HUES6 (cell line): ENCODE data around the gene ZNF488.

Experiments
- H3K27ac ChIP-seq: 2 replicates; pipeline ENCODE4 v1.7.0; 2013; ENCODE audit warnings: low read depth, mild to moderate bottlenecking, low read length, inconsistent platforms
- H3K27me3 ChIP-seq: 2 replicates; pipeline ENCODE4 v1.6.1; 2013; ENCODE audit warnings: low read length; ENCODE audit not compliant: control insufficient read depth, insufficient read depth
- H3K36me3 ChIP-seq: 2 replicates; pipeline ENCODE4 v1.6.1; 2013; ENCODE audit warnings: low read length; ENCODE audit not compliant: control insufficient read depth, insufficient read depth
- H3K4me1 ChIP-seq: 2 replicates; pipeline ENCODE4 v1.6.1; 2013; ENCODE audit warnings: low read length; ENCODE audit not compliant: control insufficient read depth, insufficient read depth
- H3K4me3 ChIP-seq: 2 replicates; pipeline ENCODE4 v1.5.1; 2013; ENCODE audit warnings: low read depth, low read length
- H3K9ac ChIP-seq: one replicate; pipeline ENCODE4 v1.6.1; 2013; ENCODE audit warnings: mild to moderate bottlenecking, low read length
- H3K9me3 ChIP-seq: 2 replicates; pipeline ENCODE4 v1.6.1; 2013; ENCODE audit warnings: low read depth, low read length; ENCODE audit not compliant: control insufficient read depth, insufficient read depth

The ZNF488 gene

GRCh38 chr10:47346581-47347302, 37.4 kb downstream of the ZNF488 start:
- Histone ChIP-seq H3K9ac (no peak overlapping the region), H3K9me3 (no peaks in the 10 kb centered on the region), H3K27me3 (no peaks in the 10 kb centered on the region), H3K27ac (no peak overlapping the region), H3K36me3 (no peaks in the 10 kb centered on the region), H3K4me1 (peaks cover 8% of the 10 kb centered on the region), H3K4me3 (no peak overlapping the region)

GRCh38 chr10:47344996-47345870, 38.9 kb downstream of the ZNF488 start:
- Histone ChIP-seq H3K4me3 (no peak overlapping the region), H3K27me3 (no peaks in the 10 kb centered on the region), H3K9ac (no peak overlapping the region)

GRCh38 chr10:47340608-47341170, 43.4 kb downstream of the ZNF488 start:
- no peaks in the 10 kb centered on the region for H3K9me3 ChIP-seq
- H3K36me3 ChIP-seq = no peaks in the 10 kb centered on the region
- no peaks in the 10 kb centered on the region for H3K27me3 ChIP-seq
- H3K4me3 ChIP-seq = no peak overlapping the region
- no peak overlapping the region for H3K9ac ChIP-seq
- H3K4me1 ChIP-seq = peaks cover 8% of the 10 kb centered on the region; the same call in 1 of the 2 replicates
- H3K27ac ChIP-seq = no peak overlapping the region

More at GRCh38 chr10:47344996-47345870, 38.9 kb downstream of the ZNF488 start:
- Histone ChIP-seq H3K27ac (no peak overlapping the region), H3K9me3 (no peaks in the 10 kb centered on the region), H3K36me3 (no peaks in the 10 kb centered on the region), H3K4me1 (peaks cover 8% of the 10 kb centered on the region)

GRCh38 chr10:47339759-47340607, 44.1 kb downstream of the ZNF488 start:
- no peaks in the 10 kb centered on the region for H3K36me3 ChIP-seq
- H3K9me3 ChIP-seq = no peaks in the 10 kb centered on the region
- H3K27me3 ChIP-seq = no peaks in the 10 kb centered on the region
- no peak overlapping the region for H3K9ac ChIP-seq
- no peak overlapping the region for H3K4me3 ChIP-seq
- no peak overlapping the region for H3K27ac ChIP-seq
- H3K4me1 ChIP-seq = peaks cover 8% of the 10 kb centered on the region; the same call in 1 of the 2 replicates

- Histone ChIP-seq H3K4me1 (peaks cover 8% of the 10 kb centered on the region; the same call in 1 of the 2 replicates), H3K9ac (no peak overlapping the region), H3K9me3 (no peaks in the 10 kb centered on the region), H3K27me3 (no peaks in the 10 kb centered on the region), H3K36me3 (no peaks in the 10 kb centered on the region), H3K27ac (no peak overlapping the region), H3K4me3 (no peak overlapping the region)
Measured at GRCh38 chr10:47339186-47339735, 44.8 kb downstream of the ZNF488 start.

- Histone ChIP-seq H3K9me3 (no peaks in the 10 kb centered on the region), H3K4me3 (no peak overlapping the region), H3K27me3 (no peaks in the 10 kb centered on the region), H3K4me1 (peaks cover 3% of the 10 kb centered on the region; the same call in 1 of the 2 replicates), H3K36me3 (no peaks in the 10 kb centered on the region), H3K27ac (no peak overlapping the region), H3K9ac (no peak overlapping the region)
Measured at GRCh38 chr10:47337310-47337709, 46.8 kb downstream of the ZNF488 start.

- H3K4me3 ChIP-seq = no peak overlapping the region
- no peaks in the 10 kb centered on the region for H3K9me3 ChIP-seq
Measured at GRCh38 chr10:47336387-47337134, 47.5 kb downstream of the ZNF488 start.

GRCh38 chr10:47335906-47336305, 48.2 kb downstream of the ZNF488 start:
- peaks cover 5% of the 10 kb centered on the region; the same call in 1 of the 2 replicates for H3K4me1 ChIP-seq
- no peaks in the 10 kb centered on the region for H3K36me3 ChIP-seq
- no peak overlapping the region for H3K27ac ChIP-seq
- no peaks in the 10 kb centered on the region for H3K27me3 ChIP-seq
- no peaks in the 10 kb centered on the region for H3K9me3 ChIP-seq
- H3K4me3 ChIP-seq = no peak overlapping the region
- H3K9ac ChIP-seq = no peak overlapping the region

More at GRCh38 chr10:47336387-47337134, 47.5 kb downstream of the ZNF488 start:
- Histone ChIP-seq H3K36me3 (no peaks in the 10 kb centered on the region), H3K27ac (no peak overlapping the region), H3K27me3 (no peaks in the 10 kb centered on the region), H3K9ac (no peak overlapping the region), H3K4me1 (peaks cover 5% of the 10 kb centered on the region; the same call in 1 of the 2 replicates)

- peaks cover 5% of the 10 kb centered on the region; the same call in 1 of the 2 replicates for H3K4me1 ChIP-seq
- no peaks in the 10 kb centered on the region for H3K36me3 ChIP-seq
- no peaks in the 10 kb centered on the region for H3K27me3 ChIP-seq
- no peaks in the 10 kb centered on the region for H3K9me3 ChIP-seq
- no peak overlapping the region for H3K4me3 ChIP-seq
- no peak overlapping the region for H3K27ac ChIP-seq
- H3K9ac ChIP-seq = no peak overlapping the region
Measured at GRCh38 chr10:47334466-47335295, 49.4 kb downstream of the ZNF488 start.
